PFSK-1 (cell line): ENCODE measurements around the gene ITPR3.

Source experiments
- FOXP2 ChIP-seq: optimal IDR thresholded peaks from 2 replicates; pipeline ENCODE3; 2011; ENCODE audit warnings: borderline replicate concordance, control low read depth, inconsistent platforms; ENCODE audit not compliant: insufficient read depth; ENCODE audit errors: extremely low read length, extremely low read depth
- POLR2AphosphoS5 ChIP-seq: IDR thresholded peaks from 2 replicates; pipeline ENCODE4 v1.6.1; 2012; ENCODE audit warnings: low read depth, mild to moderate bottlenecking, control low read depth, low read length, moderate library complexity
- REST ChIP-seq, 2 experiments: IDR thresholded peaks; 2 replicates each; pipeline versions ENCODE4 v1.6.1 to v1.8.0; 2011 to 2012; ENCODE audit warnings: low read depth in 2 of 2, low read length in 2 of 2, control low read depth in 1 of 2, inconsistent platforms in 1 of 2, mild to moderate bottlenecking in 1 of 2, moderate library complexity in 1 of 2; ENCODE audit not compliant: insufficient read depth in 1 of 2
- SIN3A ChIP-seq: IDR thresholded peaks from 2 replicates; pipeline ENCODE4 v1.6.1; 2012; ENCODE audit warnings: mild to moderate bottlenecking, low read length, moderate library complexity, borderline replicate concordance; ENCODE audit not compliant: insufficient read depth
- TAF1 ChIP-seq: IDR thresholded peaks from 2 replicates; pipeline ENCODE4 v1.6.1; 2012; ENCODE audit warnings: low read length, control low read depth, borderline replicate concordance; ENCODE audit not compliant: insufficient read depth

ITPR3 gene

GRCh38 chr6:33641602-33642001 is 20.5 kb downstream of the ITPR3 start:
- TF ChIP-seq POLR2AphosphoS5 (no peak), TAF1 (no peak), REST (IDR thresholded peaks at IDR 0.05; ENCODE audit: insufficient read depth in 1 of 2, low read depth in 2 of 2, low read length in 2 of 2) (no peak), FOXP2 (no peak), SIN3A (no peak)

- TF ChIP-seq POLR2AphosphoS5 (no peak), SIN3A (no peak), REST (IDR thresholded peaks at IDR 0.05; ENCODE audit: insufficient read depth in 1 of 2, low read depth in 2 of 2, low read length in 2 of 2) (no peak), TAF1 (no peak), FOXP2 (no peak)
Measured at GRCh38 chr6:33642897-33643296, 21.8 kb downstream of the ITPR3 start.

GRCh38 chr6:33651403-33651802 is 30.3 kb downstream of the ITPR3 start:
- no peak for TF ChIP-seq FOXP2
- no peak for TF ChIP-seq TAF1
- no peak for TF ChIP-seq SIN3A
- no peak for TF ChIP-seq POLR2AphosphoS5

GRCh38 chr6:33652002-33652401 is 30.9 kb downstream of the ITPR3 start:
- no peak for TF ChIP-seq SIN3A
- no peak for TF ChIP-seq REST (IDR thresholded peaks at IDR 0.05; ENCODE audit: insufficient read depth in 1 of 2, low read depth in 2 of 2, low read length in 2 of 2)
- no peak for TF ChIP-seq TAF1
- no peak for TF ChIP-seq FOXP2
- TF ChIP-seq POLR2AphosphoS5: no peak

- no peak for TF ChIP-seq FOXP2
- no peak for TF ChIP-seq REST (IDR thresholded peaks at IDR 0.05; ENCODE audit: insufficient read depth in 1 of 2, low read depth in 2 of 2, low read length in 2 of 2)
- TF ChIP-seq TAF1: no peak
- no peak for TF ChIP-seq POLR2AphosphoS5
- TF ChIP-seq SIN3A: no peak
Measured at GRCh38 chr6:33654831-33655554, 33.9 kb downstream of the ITPR3 start.

GRCh38 chr6:33656844-33657243 is 35.7 kb downstream of the ITPR3 start:
- TF ChIP-seq SIN3A: no peak
- TF ChIP-seq POLR2AphosphoS5: no peak
